H9 (cell line): ENCODE measurements around the gene MRI1. TPM values are rescaled to one million over a fixed set of nuclear protein-coding genes. Genes with fewer than 3 reads are reported as not detected.

ENCODE experiments used
- DNase-seq: peaks from one replicate; pipeline ENCODE4 v3.0.0-alpha.2; 2017
- H2AFZ ChIP-seq: one replicate; pipeline ENCODE4 v1.6.1; 2013; ENCODE audit warnings: mild to moderate bottlenecking, low read length, control low read depth, moderate library complexity
- H2AK5ac ChIP-seq: 2 replicates; pipeline ENCODE4 v1.6.1; 2013; ENCODE audit warnings: low read length, control low read depth, mixed read lengths; ENCODE audit not compliant: insufficient read length
- H2BK120ac ChIP-seq: one replicate; pipeline ENCODE4 v1.6.1; 2013; ENCODE audit warnings: low read depth, mild to moderate bottlenecking, low read length, control low read depth, inconsistent platforms; ENCODE audit not compliant: poor library complexity, severe bottlenecking
- H2BK12ac ChIP-seq: 2 replicates; pipeline ENCODE4 v1.6.1; 2013; ENCODE audit warnings: low read length, control low read depth, mixed read lengths, low read depth; ENCODE audit not compliant: insufficient read length
- H2BK15ac ChIP-seq: 2 replicates; pipeline ENCODE4 v1.6.1; 2013; ENCODE audit warnings: low read depth, low read length, control low read depth
- H2BK20ac ChIP-seq: one replicate; pipeline ENCODE4 v1.6.1; 2013; ENCODE audit warnings: low read depth, mild to moderate bottlenecking, low read length, control low read depth, inconsistent platforms; ENCODE audit not compliant: poor library complexity, severe bottlenecking
- H2BK5ac ChIP-seq: 2 replicates; pipeline ENCODE4 v1.6.1; 2013; ENCODE audit warnings: low read length, control low read depth, mixed read lengths; ENCODE audit not compliant: insufficient read length
- H3K14ac ChIP-seq: 2 replicates; pipeline ENCODE4 v1.6.1; 2013; ENCODE audit warnings: low read length, control low read depth; ENCODE audit not compliant: insufficient read depth
- H3K18ac ChIP-seq: 2 replicates; pipeline ENCODE4 v1.6.1; 2013; ENCODE audit warnings: low read depth, mild to moderate bottlenecking, mixed read lengths, low read length, control low read depth; ENCODE audit not compliant: insufficient read length
- H3K23ac ChIP-seq: 2 replicates; pipeline ENCODE4 v1.6.1; 2013; ENCODE audit warnings: low read length, control low read depth, mixed read lengths, low read depth; ENCODE audit not compliant: insufficient read length
- H3K23me2 ChIP-seq: 2 replicates; pipeline ENCODE4 v1.6.1; 2013; ENCODE audit warnings: low read depth, mild to moderate bottlenecking, mixed read lengths, low read length, control low read depth; ENCODE audit not compliant: insufficient read length, poor library complexity, severe bottlenecking
- H3K27ac ChIP-seq: 2 replicates; pipeline ENCODE4 v1.5.1; 2013; ENCODE audit warnings: low read length, control low read depth, mixed read lengths, low read depth; ENCODE audit not compliant: insufficient read length
- H3K27me3 ChIP-seq: 2 replicates; pipeline ENCODE4 v1.6.1; 2013; ENCODE audit warnings: low read length, control low read depth, inconsistent platforms; ENCODE audit not compliant: insufficient read depth
- H3K4ac ChIP-seq: 2 replicates; pipeline ENCODE4 v1.6.1; 2013; ENCODE audit warnings: low read depth, mild to moderate bottlenecking, control low read depth, inconsistent platforms, low read length, moderate library complexity
- H3K4me1 ChIP-seq: 2 replicates; pipeline ENCODE4 v1.6.1; 2013; ENCODE audit warnings: low read length, control low read depth, inconsistent platforms; ENCODE audit not compliant: insufficient read depth
- H3K4me2 ChIP-seq: 2 replicates; pipeline ENCODE4 v1.6.1; 2013; ENCODE audit warnings: low read length, control low read depth, mixed read lengths; ENCODE audit not compliant: insufficient read length, insufficient read depth
- H3K56ac ChIP-seq: 2 replicates; pipeline ENCODE4 v1.6.1; 2013; ENCODE audit warnings: low read depth, mild to moderate bottlenecking, mixed read lengths, low read length, control low read depth; ENCODE audit not compliant: insufficient read length
- H3K79me1 ChIP-seq: 2 replicates; pipeline ENCODE4 v1.6.1; 2013; ENCODE audit warnings: low read depth, mild to moderate bottlenecking, moderate library complexity, low read length, control low read depth, inconsistent platforms; ENCODE audit not compliant: insufficient read depth, poor library complexity, severe bottlenecking
- H3K79me2 ChIP-seq: 2 replicates; pipeline ENCODE4 v1.6.1; 2013; ENCODE audit warnings: low read length, control low read depth, inconsistent platforms; ENCODE audit not compliant: insufficient read depth
- H3K9ac ChIP-seq: 2 replicates; pipeline ENCODE4 v1.6.1; 2013; ENCODE audit warnings: low read length, control low read depth, mixed read lengths; ENCODE audit not compliant: insufficient read length; ENCODE audit errors: extremely low read depth
- H3K9me3 ChIP-seq: one replicate; pipeline ENCODE4 v1.6.1; 2013; ENCODE audit warnings: low read depth, low read length, inconsistent platforms; ENCODE audit not compliant: control insufficient read depth
- H3T11ph ChIP-seq: one replicate; pipeline ENCODE4 v1.6.1; 2013; ENCODE audit warnings: mild to moderate bottlenecking, low read length, control low read depth, inconsistent platforms
- H4K20me1 ChIP-seq: one replicate; pipeline ENCODE4 v1.6.1; 2013; ENCODE audit not compliant: control insufficient read depth, insufficient read length, insufficient read depth
- H4K5ac ChIP-seq: 2 replicates; pipeline ENCODE4 v1.6.1; 2013; ENCODE audit warnings: low read depth, mild to moderate bottlenecking, mixed read lengths, low read length, control low read depth; ENCODE audit not compliant: insufficient read length
- H4K8ac ChIP-seq: replicated peaks from 2 replicates; pipeline ENCODE4 v1.6.1; 2013; ENCODE audit warnings: low read length, control low read depth, mixed read lengths, low read depth; ENCODE audit not compliant: insufficient read length
- H4K91ac ChIP-seq: 2 replicates; pipeline ENCODE4 v1.6.1; 2013; ENCODE audit warnings: low read depth, mild to moderate bottlenecking, moderate library complexity, mixed read lengths, low read length, control low read depth; ENCODE audit not compliant: insufficient read length
- H3K27ac Mint-ChIP-seq, 3 experiments: 2 replicates in 2 of 3; 3 replicates in 1 of 3; pipeline ENCODE4 v1.8.0; 2020 to 2021; ENCODE audit warnings: mixed read lengths in 3 of 3, mild to moderate bottlenecking in 1 of 3, moderate library complexity in 1 of 3
- H3K27me3 Mint-ChIP-seq: 2 replicates; pipeline ENCODE4 v1.8.0; 2021; ENCODE audit warnings: low read depth, mild to moderate bottlenecking, moderate library complexity, mixed read lengths
- H3K36me3 Mint-ChIP-seq, 3 experiments: 2 replicates in 2 of 3; 3 replicates in 1 of 3; pipeline ENCODE4 v1.8.0; 2020 to 2021; ENCODE audit warnings: low read depth in 3 of 3, mixed read lengths in 3 of 3; ENCODE audit not compliant: insufficient read depth in 1 of 3
- H3K4me1 Mint-ChIP-seq, 2 experiments: 2 replicates each; pipeline ENCODE4 v1.8.0; 2020; ENCODE audit warnings: mixed read lengths in 2 of 2
- H3K4me3 Mint-ChIP-seq, 2 experiments: 2 replicates in 1 of 2; 3 replicates in 1 of 2; pipeline ENCODE4 v1.8.0; 2020 to 2021; ENCODE audit warnings: mild to moderate bottlenecking in 2 of 2, mixed read lengths in 2 of 2, moderate library complexity in 1 of 2
- H3K9me3 Mint-ChIP-seq, 2 experiments: 2 replicates in 1 of 2; 3 replicates in 1 of 2; pipeline ENCODE4 v1.8.0; 2020; ENCODE audit warnings: mild to moderate bottlenecking in 2 of 2, mixed read lengths in 2 of 2, moderate library complexity in 1 of 2
- CTCF ChIP-seq: fragments of 200-600 bp; sonication (generic); conservative IDR thresholded peaks from 3 replicates; pipeline ENCODE4 v1.8.0; 2021; ENCODE audit warnings: antibody characterized with exemption, mild to moderate bottlenecking
- WGBS: extraction: QIAGEN DNeasy Blood & Tissue Kit; methylation state at CpG from one replicate; pipeline ENCODE4 v1.1.7; 2013; ENCODE audit warnings: missing lambda C conversion rate, low lambda C conversion rate, mixed read lengths; ENCODE audit not compliant: insufficient read length; ENCODE audit errors: extremely low coverage; 5-methylcytosine and 5-hydroxymethylcytosine counted together
- total RNA-seq: library from RNA; stranded (reverse); gene quantifications from 2 replicates; pipeline ENCODE4 v1.2.1, GENCODE V29; 2021

The MRI1 gene
- total RNA-seq, 1 experiment from 2014 or later = 19.5 TPM

GRCh38 chr19:13722146-13722545 is 42.2 kb upstream of the MRI1 start:
- Histone ChIP-seq H4K91ac (no peak overlapping the region), H3K23ac (no peak overlapping the region), H3K18ac (no peak overlapping the region), H4K8ac (no peak overlapping the region), H3K23me2 (no peaks in the 10 kb centered on the region), H3T11ph (no peak overlapping the region), H3K56ac (no peak overlapping the region), H4K5ac (no peak overlapping the region), H2BK12ac (no peak overlapping the region), H2BK5ac (no peak overlapping the region), H2AK5ac (no peak overlapping the region), H2AFZ (no peak overlapping the region), H3K27me3 (no peaks in the 10 kb centered on the region), H2BK120ac (no peak overlapping the region), H3K27ac (no peak overlapping the region), H3K14ac (no peak overlapping the region), H2BK15ac (no peak overlapping the region), H3K4me1 (no peaks in the 10 kb centered on the region), H3K9me3 (no peaks in the 10 kb centered on the region), H4K20me1 (no peaks in the 10 kb centered on the region), H2BK20ac (no peak overlapping the region), H3K79me1 (no peaks in the 10 kb centered on the region), H3K79me2 (no peaks in the 10 kb centered on the region), H3K4ac (no peak overlapping the region), H3K9ac (no peak overlapping the region), H3K4me2 (no peak overlapping the region)
- H3K4me3 Mint-ChIP-seq = no peak overlapping the region
- peaks cover 5% of the 10 kb centered on the region; the same call in 1 of the 2 replicates for H3K27me3 Mint-ChIP-seq
- no peak for TF ChIP-seq CTCF
- no CpG with 5 or more reads among the region's 6 CpGs for WGBS
- no peaks in the 10 kb centered on the region for H3K36me3 Mint-ChIP-seq
- DNase-seq = no peak
- H3K9me3 Mint-ChIP-seq = no peaks in the 10 kb centered on the region
- no peak overlapping the region for H3K27ac Mint-ChIP-seq
- peaks cover 2 to 3% of the 10 kb centered on the region in 2 experiments; a peak in 3 of 4 replicates for H3K4me1 Mint-ChIP-seq
